Putamen (tissue), 1 donor: ENCODE measurements around the gene LEMD1.
"Not testable (repeated sequence)": the region's sequence is repeated elsewhere in the genome, so short reads cannot be mapped to it uniquely, and the experiment has no call there.

ENCODE experiments used
- DNase-seq: peaks from one replicate; pipeline ENCODE4 v3.0.0-alpha.2; 2016; ENCODE audit warnings: low spot score

LEMD1 gene

DNA sequence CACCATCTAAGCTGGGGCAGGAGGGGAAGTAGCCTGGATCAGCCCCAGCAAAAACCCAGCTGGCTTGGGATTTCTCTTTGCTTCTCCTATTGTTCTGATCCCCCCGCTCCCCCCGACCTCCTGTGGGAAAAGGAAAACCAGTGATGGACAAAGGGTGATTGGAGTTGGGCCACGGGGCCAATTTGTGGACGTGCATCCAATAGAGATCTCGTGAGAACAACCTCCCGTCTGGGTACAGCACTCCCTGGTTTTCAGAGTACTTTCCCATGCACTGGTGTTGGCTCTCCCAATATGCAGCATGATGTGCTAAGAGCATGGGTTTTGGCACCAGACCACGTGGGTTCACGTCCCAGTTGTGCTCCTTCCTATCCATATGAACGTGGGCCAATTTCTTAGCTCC is 25.0 kb upstream of the LEMD1 start:
- no peak for DNase-seq

DNA sequence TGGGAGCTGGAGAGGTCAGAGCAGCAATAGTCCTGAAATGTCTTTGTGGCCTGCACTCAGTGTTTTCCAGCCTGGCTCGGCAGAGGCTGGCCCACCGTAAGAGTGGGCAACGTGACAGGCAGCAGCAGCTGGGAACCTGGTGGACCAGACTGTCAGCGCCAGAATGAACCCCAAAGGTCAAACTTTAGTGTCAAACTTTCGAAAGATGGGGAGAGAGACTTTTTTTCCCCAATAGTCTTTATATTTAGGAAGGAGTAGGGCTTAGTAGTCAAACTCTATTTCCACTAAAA is 23.7 kb upstream of the LEMD1 start:
- no peak for DNase-seq

- peak; percentile 75 for DNase-seq
These were observed 23.2 kb upstream of the LEMD1 start for GRCh38 chr1:205444931-205445645.

GRCh38 chr1:205444300-205444930 is 22.6 kb upstream of the LEMD1 start:
- no peak for DNase-seq

DNA sequence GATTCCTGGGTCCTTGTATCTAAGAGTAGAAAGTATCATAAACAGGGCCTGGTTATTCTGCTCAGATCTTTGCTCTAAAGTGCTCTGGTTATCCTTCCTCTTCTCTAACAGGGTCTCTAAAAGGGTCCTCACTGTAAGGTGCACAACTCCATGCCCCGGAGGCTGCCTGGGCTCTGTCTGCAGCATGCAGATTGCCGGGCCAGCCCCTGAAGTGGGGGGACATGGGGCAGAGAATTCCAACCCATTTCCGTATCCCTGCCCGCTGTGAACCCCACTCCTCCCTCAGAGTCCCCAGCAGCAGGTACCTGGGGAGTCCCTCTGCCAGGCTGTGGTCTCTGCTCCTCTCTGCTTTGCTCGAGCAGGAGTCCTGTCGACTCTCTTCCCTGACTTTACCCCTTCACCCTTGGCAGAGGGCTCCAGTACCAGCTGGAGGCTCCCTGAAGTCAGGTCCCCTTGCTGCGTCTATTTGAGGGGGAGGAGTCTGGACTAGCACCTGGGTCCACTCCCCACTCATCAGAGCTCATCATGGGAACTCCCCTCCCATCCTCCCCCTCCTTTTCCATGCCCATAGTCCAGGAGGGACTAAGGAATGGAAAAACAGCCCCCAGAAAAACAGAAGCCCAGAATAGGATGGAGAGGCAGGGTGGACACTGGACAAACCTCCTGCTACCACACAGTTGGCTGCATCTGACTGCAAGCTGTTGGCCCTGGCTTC is 21.9 kb upstream of the LEMD1 start:
- DNase-seq: no peak

DNA sequence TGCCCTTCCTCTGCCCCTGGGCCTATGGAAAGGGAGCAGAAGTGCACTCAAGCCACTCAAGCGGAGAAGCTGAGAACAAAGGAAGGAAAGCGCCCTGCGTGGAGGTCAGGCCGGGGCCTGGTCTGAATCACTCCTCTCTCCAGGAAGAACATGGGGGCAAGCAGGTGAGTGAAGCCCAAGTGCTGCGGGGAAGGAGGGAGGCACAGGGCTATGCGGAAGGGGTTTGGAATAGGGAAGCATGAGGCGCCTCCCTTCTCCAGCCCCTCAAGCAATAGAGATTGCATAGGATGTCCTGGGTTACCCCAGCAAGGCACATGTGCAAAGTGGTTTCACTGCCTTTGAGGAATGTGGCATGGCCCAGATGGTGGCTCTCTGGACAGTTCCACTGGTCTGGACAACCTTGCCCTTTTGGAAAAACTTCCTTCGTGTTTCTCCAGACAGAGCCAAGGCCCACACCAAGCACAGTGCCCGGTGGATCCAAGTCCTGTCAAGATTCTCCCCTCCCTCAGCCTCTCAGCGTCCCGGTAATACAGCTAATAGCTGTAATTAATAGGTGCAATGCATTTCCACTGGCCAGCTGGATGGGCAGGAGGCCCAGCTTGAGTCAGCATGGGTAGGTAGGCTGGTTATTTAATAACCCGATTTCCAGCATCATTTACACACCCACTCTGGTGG is 20.3 kb upstream of the LEMD1 start:
- DNase-seq: no peak

- DNase-seq: no peak
These were observed 19.8 kb upstream of the LEMD1 start for GRCh38 chr1:205441716-205442050.

- no peak for DNase-seq
These were observed 19.4 kb upstream of the LEMD1 start for GRCh38 chr1:205441318-205441633.

GRCh38 chr1:205440476-205441317 is 18.8 kb upstream of the LEMD1 start:
- DNase-seq: no peak

- DNase-seq: no peak
These were observed 18.2 kb upstream of the LEMD1 start for GRCh38 chr1:205440121-205440475.

GRCh38 chr1:205438213-205439158 is 16.6 kb upstream of the LEMD1 start:
- peak; percentile 68 for DNase-seq

GRCh38 chr1:205437570-205437969 is 15.7 kb upstream of the LEMD1 start:
- no peak for DNase-seq

DNA sequence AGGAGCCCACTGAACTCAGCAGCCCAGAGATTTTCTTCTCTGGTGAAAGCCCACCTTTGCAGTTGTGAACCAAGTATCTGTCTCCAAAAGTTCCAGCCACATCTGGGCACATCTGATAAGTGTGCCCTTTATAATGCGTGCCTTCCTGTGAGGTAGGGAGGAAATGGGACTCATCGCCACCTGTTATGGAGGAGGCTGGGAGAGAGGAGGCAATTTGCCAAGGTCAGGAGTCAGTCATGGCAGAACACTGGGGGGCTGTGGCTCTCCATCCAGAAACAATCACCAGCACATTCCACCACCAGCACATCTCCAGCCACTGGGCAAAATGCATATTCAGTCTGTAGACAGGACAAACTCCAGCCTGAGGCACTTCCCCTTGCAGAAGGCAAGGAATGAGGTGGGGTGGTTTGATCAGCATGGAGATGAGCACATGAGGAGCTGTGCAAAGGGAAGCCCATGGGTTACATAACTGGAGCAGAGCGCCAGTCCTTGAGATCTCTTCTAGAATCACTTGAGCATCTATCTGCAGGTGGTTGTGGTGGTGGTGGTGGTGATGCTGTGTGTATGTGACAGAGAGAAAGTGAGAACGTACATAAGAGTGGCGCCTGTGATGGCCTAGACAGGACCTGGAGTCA is 15.0 kb upstream of the LEMD1 start:
- no peak for DNase-seq

- DNase-seq: peak; percentile 42
These were observed 14.0 kb upstream of the LEMD1 start for GRCh38 chr1:205435578-205436573.

DNA sequence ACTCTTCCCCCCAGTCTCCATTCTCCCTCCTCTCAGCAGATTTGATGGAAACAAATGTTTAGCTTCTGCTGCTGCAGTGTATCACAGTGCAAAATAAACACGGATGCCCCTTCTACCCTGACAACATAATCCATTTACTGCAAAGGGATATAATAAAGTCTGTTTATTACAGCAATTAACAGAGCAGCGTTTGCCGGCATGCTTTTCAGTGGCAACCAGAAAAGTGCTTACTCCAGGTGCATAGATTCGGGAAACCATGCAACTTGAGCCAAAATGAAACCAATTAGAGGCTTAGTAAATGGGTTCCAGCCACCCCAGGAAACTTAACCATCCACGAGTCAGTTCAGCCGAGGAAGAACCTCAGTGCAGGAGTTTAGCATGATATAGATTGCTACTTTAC is 12.9 kb upstream of the LEMD1 start:
- no peak for DNase-seq

DNA sequence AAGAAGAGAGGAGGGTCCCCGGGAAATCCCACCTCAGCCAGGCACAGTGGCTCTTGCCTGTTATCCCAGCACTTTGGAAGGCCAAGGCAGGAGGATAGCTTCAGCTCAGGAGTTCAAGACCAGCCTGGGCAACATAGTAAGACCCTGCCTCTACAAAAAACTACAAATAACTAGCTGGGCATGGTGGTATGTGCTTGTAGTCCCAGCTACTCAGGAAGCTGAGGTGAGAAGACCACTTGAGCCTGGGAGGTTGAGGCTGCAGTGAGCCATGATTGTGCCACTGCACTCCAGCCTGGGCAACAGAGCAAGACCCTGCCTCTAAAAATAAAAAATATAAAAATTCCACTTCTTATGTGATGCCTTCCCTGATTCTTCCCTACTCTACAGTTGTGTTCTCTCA is 10.8 kb upstream of the LEMD1 start:
- not testable (repeated sequence) for DNase-seq

DNA sequence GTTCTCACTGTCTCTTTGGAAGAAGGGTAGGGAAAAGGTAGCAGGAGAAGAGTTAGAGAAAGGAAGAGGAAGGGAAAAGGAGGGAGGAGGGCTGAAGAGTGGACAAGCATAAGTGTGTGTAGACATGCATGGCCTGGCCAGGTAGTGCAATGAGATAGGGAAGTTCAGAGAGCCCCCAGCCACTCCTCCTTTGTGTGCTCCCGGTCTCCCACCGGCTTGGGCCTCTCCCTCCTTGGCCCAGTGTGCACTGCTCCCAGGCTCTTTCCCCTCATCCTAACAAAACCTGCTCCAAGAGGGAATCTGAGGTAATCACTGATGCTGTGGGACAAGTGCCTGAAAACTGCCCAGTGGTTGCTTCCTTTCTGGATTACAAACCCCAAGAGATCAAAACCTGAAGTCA is 10.3 kb upstream of the LEMD1 start:
- no peak for DNase-seq

- peak; percentile 53 for DNase-seq
These were observed 8.9 kb upstream of the LEMD1 start for GRCh38 chr1:205430696-205431305.
